Lower leg skin (tissue), 4 donors: ENCODE results near the gene KRT9. TPM values are rescaled to one million over a fixed set of nuclear protein-coding genes. Genes with fewer than 3 reads are reported as not detected.
"Not testable (repeated sequence)": the region's sequence is repeated elsewhere in the genome, so short reads cannot be mapped to it uniquely, and the experiment has no call there.

Source experiments
- DNase-seq, 2 donors: peaks; one replicate each; pipeline ENCODE4 v3.0.0-alpha.2; 2019; ENCODE audit warnings: low spot score in 2 of 2
- H3K4me3 ChIP-seq: fragments of 200-600 bp; sonication (generic); 2 replicates; pipeline ENCODE4 v1.5.1; 2017; ENCODE audit warnings: mild to moderate bottlenecking, low read depth; ENCODE audit not compliant: poor library complexity, severe bottlenecking
- POLR2A ChIP-seq, 2 donors: fragments of 450-650 bp; IDR thresholded peaks; one replicate each; pipeline ENCODE4 v1.6.1; 2016 to 2017; ENCODE audit warnings: antibody characterized with exemption in 2 of 2, mild to moderate bottlenecking in 1 of 2, moderate library complexity in 1 of 2
- WGBS, 2 donors: methylation state at CpG; one replicate each; pipeline ENCODE4 v1.1.5; 2018; 5-methylcytosine and 5-hydroxymethylcytosine counted together
- intact Hi-C: fragments of 100-400 bp; cut with DNase I; formaldehyde crosslinking; loops from one replicate; pipeline ENCODE4 v1.15.0; 2023; ENCODE audit warnings: low total_unique reads
- total RNA-seq, 4 donors: library from RNA; depleted of rRNA; stranded (reverse); fragments of >200 nt; gene quantifications; one replicate each; pipeline ENCODE4 v1.1.0, GENCODE V29; 2016
- TF ChIP-seq, protein P1 (sequence below), 3 donors: fragments of 450-650 bp; IDR thresholded peaks; one replicate each; pipeline ENCODE4 v1.5.1; 2016; ENCODE audit warnings: antibody characterized with exemption in 3 of 3, mild to moderate bottlenecking in 3 of 3, moderate library complexity in 2 of 3

The KRT9 gene
- total RNA-seq = 1 to 10 TPM in 1 of 4 donors, under 1 TPM in 2, not detected in 1; 0.47 to 1.6 (median 0.91) TPM

DNA sequence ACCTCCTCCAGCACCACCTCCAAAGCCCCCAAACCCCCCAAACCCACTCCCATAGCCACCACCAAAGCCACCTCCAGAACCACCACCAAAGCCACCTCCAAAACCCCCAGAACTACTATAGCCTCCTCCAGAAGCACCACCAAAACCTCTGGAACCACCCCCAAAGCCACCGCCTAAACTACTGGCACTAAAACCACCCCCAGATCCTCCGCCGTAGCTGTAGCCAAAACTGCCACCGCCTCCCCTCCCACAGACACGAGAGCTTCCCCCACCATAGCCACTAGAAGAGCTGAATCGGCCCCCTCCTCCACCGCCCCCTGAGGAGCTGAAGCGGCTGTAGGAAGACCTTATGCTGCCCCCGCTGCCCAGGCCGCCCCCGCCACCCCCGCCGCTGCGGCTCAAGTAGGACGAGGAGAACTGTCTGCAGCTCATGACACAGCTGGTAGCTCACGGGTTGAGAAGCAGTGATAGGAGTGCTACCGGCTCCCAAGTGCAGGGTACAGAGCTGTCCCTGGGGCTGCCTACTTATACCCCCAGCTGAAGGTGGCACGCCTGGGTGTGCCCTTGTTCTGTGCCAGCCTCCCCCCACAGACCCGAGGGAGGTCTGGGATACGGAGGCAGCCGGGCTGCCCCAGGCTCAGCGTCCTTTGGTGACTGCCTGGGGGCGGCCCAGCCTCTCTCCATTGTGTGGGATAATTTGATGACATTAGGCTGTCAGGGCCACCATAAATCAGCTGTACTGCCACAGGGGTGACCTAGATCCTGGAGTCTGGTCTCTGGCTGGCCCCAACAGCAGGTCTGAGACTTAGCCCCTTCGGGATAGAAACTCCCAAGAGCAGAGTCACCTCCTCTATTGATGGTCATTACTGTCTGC lies at the start of gene KRT9:
Gene KRT9, minus strand, starts transcription at position 499 of the 874 bp plus-strand sequence. Its CDS starts 67 bp downstream, at position 432.
- intact Hi-C loops = no loop called here
- DNase-seq = no peak
- no peak within 1 kb of the TSS for H3K4me3 ChIP-seq
- WGBS, 2 donors = 53 to 66% methylated on average over 23 to 24 of the region's 24 CpGs
- no peak for TF ChIP-seq POLR2A (IDR thresholded peaks at IDR 0.05)
- TF ChIP-seq, protein P1, sequence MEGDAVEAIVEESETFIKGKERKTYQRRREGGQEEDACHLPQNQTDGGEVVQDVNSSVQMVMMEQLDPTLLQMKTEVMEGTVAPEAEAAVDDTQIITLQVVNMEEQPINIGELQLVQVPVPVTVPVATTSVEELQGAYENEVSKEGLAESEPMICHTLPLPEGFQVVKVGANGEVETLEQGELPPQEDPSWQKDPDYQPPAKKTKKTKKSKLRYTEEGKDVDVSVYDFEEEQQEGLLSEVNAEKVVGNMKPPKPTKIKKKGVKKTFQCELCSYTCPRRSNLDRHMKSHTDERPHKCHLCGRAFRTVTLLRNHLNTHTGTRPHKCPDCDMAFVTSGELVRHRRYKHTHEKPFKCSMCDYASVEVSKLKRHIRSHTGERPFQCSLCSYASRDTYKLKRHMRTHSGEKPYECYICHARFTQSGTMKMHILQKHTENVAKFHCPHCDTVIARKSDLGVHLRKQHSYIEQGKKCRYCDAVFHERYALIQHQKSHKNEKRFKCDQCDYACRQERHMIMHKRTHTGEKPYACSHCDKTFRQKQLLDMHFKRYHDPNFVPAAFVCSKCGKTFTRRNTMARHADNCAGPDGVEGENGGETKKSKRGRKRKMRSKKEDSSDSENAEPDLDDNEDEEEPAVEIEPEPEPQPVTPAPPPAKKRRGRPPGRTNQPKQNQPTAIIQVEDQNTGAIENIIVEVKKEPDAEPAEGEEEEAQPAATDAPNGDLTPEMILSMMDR (IDR thresholded peaks at IDR 0.05) = no peak

DNA sequence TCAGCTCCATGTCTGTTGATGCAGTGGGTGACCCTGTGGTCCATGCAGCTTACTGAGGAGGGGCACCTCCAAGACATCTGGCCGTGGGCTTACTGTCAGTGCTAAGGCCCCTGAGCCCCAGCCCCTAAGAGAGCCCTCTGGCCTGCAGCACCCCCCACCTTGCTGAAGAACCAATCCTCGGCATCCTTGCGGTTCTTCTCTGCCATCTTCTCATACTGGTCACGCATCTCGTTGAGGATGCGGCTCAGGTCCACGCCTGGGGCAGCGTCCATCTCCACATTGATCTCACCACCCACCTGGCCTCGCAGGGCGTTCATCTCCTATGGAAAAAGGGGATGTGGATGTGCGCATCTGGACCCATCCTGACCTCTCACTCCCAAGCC lies 49.6 kb upstream of the KRT9 start:
- H3K4me3 ChIP-seq, intact Hi-C loops: not testable (repeated sequence)
- WGBS, 2 donors = 88 to 89% methylated on average over 11 of the region's 11 CpGs
- DNase-seq = peak in 1 of 2 donors; percentile 84

GRCh38 chr17:41620583-41621434 lies 49.0 kb upstream of the KRT9 start:
- intact Hi-C loops = no loop called here
- WGBS, 2 donors = 53 to 71% methylated on average over 20 to 21 of the region's 21 CpGs
- H3K4me3 ChIP-seq = no peak overlapping the region
- TF ChIP-seq, protein P1 (IDR thresholded peaks at IDR 0.05) = no peak
- no peak for TF ChIP-seq POLR2A (IDR thresholded peaks at IDR 0.05)
- peak in 1 of 2 donors; percentile 74 for DNase-seq

- DNase-seq, H3K4me3 ChIP-seq, intact Hi-C loops: not testable (repeated sequence)
- 74 to 84% methylated on average over 6 of the region's 6 CpGs for WGBS, 2 donors
Observed at GRCh38 chr17:41619927-41620582, 48.2 kb upstream of the KRT9 start.

GRCh38 chr17:41619036-41619926 lies 47.4 kb upstream of the KRT9 start:
- no peak overlapping the region for H3K4me3 ChIP-seq
- DNase-seq = peak in 1 of 2 donors; percentile 82
- 75 to 81% methylated on average over 18 to 19 of the region's 20 CpGs for WGBS, 2 donors
- intact Hi-C loops = no loop called here
- TF ChIP-seq POLR2A (IDR thresholded peaks at IDR 0.05) = no peak
- TF ChIP-seq, protein P1 (IDR thresholded peaks at IDR 0.05) = no peak
